Stimulated activated CD8-positive, alpha-beta memory T cell treated with anti-CD3 and anti-CD28 coated beads, Interleukin-7, amount 100 ng/mL, for 24 hours (primary cell): ENCODE data around the gene CTBP2.
"Not testable (repeated sequence)": the region's sequence is repeated elsewhere in the genome, so short reads cannot be mapped to it uniquely, and the experiment has no call there.

Source experiments
- DNase-seq: peaks from one replicate; pipeline ENCODE4 v3.0.0-alpha.2; 2020; ENCODE audit warnings: low read depth

Gene CTBP2

GRCh38 chr10:125064681-125065492 lies 95.5 kb downstream of the CTBP2 start:
- no peak for DNase-seq

GRCh38 chr10:125063256-125063925 lies 97.0 kb downstream of the CTBP2 start:
- DNase-seq = no peak

- DNase-seq = no peak
These were observed 97.5 kb downstream of the CTBP2 start for GRCh38 chr10:125062914-125063230.

GRCh38 chr10:125062227-125062913 lies 98.0 kb downstream of the CTBP2 start:
- DNase-seq = no peak

- DNase-seq = no peak
These were observed 98.7 kb downstream of the CTBP2 start for GRCh38 chr10:125061557-125062226.

GRCh38 chr10:125060826-125061556 lies 99.4 kb downstream of the CTBP2 start:
- DNase-seq = no peak

GRCh38 chr10:125060482-125060825 lies 99.9 kb downstream of the CTBP2 start:
- DNase-seq = no peak

- no peak for DNase-seq
These were observed 100.3 kb downstream of the CTBP2 start for GRCh38 chr10:125060026-125060425.

GRCh38 chr10:125059348-125059747 lies 101.0 kb downstream of the CTBP2 start:
- not testable (repeated sequence) for DNase-seq

GRCh38 chr10:125057158-125058001 lies 103.0 kb downstream of the CTBP2 start:
- DNase-seq = no peak

- DNase-seq = no peak
These were observed 103.9 kb downstream of the CTBP2 start for GRCh38 chr10:125056161-125057132.

- no peak for DNase-seq
These were observed 104.9 kb downstream of the CTBP2 start for GRCh38 chr10:125055446-125055845.

GRCh38 chr10:125054669-125055268 lies 105.6 kb downstream of the CTBP2 start:
- DNase-seq = no peak

- no peak for DNase-seq
These were observed 106.1 kb downstream of the CTBP2 start for GRCh38 chr10:125054216-125054615.

- no peak for DNase-seq
These were observed 108.2 kb downstream of the CTBP2 start for GRCh38 chr10:125052146-125052545.

GRCh38 chr10:125050383-125050782 lies 110.0 kb downstream of the CTBP2 start:
- no peak for DNase-seq

GRCh38 chr10:125049216-125049881 lies 111.0 kb downstream of the CTBP2 start:
- no peak for DNase-seq

GRCh38 chr10:125048094-125048864 lies 112.1 kb downstream of the CTBP2 start:
- peak; percentile 43 for DNase-seq
